GM18909 (cell line): ENCODE measurements around the gene ANTKMT.
"Not testable (repeated sequence)": the region's sequence is repeated elsewhere in the genome, so short reads cannot be mapped to it uniquely, and the experiment has no call there.

Experiments used
- ATAC-seq: cut with Tn5 transposase; IDR thresholded peaks from one replicate; pipeline ENCODE4 v1.9.1; 2021; ENCODE audit warnings: mild to moderate bottlenecking; ENCODE audit not compliant: unreplicated experiment, poor library complexity

Gene ANTKMT

DNA sequence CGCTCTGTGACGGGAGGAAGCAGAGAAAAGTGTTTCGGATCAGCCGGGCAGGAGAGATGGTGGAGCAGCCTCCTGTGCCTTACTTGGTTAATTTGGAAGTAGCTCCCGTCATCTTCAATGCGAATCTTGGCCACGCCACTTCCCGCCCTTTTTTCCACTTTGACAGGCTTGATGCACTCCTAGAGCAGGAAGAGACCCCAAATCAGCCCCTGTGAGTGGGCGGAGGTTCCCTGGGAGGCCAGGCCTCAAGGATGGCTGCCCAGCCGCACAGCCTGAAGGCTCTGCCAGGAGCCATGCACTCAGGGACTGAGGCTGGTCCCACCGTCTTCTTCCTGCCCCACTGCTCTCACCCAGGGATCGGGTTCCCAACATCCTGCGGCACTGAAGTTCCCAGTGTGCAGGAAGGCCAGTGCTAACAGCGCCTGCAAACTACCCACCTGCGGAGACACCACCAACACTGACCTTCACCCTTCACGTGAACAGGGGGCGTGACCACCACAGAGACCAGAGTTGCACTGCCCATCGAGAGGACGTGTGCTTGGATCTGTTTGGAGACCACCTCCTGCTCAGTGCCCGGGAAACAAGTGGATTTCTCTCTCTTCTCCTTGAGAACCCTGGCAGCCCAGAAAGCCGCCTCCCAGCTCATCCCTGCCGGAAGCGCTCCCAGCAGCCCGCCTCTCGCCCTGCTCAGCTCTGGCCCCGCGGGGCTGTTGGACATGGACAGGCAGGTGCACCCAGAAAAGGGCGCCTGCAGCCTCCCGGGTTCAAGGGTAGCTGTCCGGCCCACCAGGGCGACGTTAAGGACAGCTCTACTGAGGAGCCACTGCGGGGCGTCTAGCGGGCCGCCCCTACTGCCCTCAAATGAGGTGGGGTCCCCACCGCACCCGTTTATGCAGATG is 18.9 kb downstream of the ANTKMT start:
- ATAC-seq: no peak

DNA sequence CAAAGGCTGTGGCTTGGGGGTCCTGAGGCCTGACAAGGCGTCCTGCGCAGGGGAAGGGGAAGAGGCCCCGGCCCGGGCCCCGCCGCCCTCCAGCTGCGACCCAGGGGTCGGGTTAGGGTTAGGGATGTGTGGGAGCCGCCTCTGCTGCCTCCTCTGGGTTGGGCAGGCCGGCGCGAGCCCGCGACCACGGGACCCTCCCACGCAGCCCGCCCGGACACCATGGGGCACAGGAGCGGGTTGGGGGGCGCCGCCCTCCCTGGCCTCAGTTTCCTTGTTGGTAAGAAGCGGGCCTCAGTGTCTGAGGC is 19.5 kb downstream of the ANTKMT start:
- ATAC-seq: peak; percentile 22

- peak; percentile 77 for ATAC-seq
Observed at GRCh38 chr16:740764-741505, 20.0 kb downstream of the ANTKMT start, which contains the start of gene CIAO3. Gene CIAO3, minus strand, starts transcription at chr16:740997. Its CDS starts 12 bp downstream, at chr16:740985.

GRCh38 chr16:741986-742629 is 21.2 kb downstream of the ANTKMT start:
- ATAC-seq: no peak

- not testable (repeated sequence) for ATAC-seq
Observed at GRCh38 chr16:742894-743293, 21.9 kb downstream of the ANTKMT start.

GRCh38 chr16:743794-744500 is 23.0 kb downstream of the ANTKMT start:
- no peak for ATAC-seq

- no peak for ATAC-seq
Observed at GRCh38 chr16:745739-746138, 24.8 kb downstream of the ANTKMT start.

DNA sequence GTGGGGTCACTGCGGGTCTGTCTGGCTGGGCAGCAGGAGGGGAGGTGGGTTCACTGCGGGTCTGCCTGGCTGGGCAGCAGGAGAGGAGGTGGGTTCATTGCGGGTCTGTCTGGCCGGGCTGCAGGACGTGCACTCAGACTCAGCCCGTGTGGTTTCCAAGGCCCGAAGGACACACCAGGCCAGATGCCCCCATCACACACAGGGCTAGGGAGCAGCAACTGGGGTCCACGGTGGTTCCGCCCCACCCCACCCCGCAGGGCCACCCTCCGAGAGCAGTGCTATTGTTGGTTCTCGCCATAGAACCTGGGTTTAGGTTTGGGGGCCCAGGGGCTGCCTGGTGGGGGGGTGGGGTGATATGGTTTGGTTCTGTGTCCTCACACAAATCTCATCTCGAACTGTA is 25.7 kb downstream of the ANTKMT start:
- ATAC-seq: no peak

DNA sequence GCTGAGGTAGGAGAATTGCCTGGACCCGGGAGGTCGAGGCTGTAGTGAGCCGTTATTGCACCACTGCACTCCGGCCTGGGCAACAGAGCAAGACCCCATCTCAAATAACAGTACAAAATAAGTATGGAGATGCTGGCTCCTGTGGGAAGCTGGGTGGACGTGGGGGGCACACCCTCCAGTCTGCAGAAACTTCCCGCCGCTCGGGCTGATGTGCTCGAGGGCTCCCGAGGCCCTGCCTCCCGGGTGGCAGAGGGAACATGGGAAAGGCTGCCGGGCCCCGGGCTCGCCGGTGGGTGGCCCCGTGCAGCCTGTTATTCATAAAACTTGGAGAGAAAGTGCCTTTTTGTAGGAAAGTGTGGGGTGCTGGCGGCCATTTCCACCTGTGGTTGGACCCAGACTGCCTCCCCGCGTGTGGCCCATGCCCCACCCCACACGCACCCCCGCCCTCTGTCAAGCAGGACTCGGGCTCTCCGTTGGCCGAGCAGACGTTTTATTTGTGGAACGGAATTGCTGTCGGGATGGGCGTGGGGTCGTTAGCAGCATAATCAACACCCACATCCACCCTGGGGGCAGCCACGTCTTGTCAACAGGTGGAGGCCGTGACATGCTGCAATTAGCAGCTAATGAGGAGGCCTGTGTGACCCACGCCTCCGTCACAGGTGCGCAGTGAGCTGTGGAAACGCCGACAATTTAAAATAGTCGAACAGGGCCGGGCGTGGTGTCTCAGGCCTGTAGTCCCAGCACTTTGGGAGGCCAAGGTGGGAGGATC is 27.2 kb downstream of the ANTKMT start:
- no peak for ATAC-seq

DNA sequence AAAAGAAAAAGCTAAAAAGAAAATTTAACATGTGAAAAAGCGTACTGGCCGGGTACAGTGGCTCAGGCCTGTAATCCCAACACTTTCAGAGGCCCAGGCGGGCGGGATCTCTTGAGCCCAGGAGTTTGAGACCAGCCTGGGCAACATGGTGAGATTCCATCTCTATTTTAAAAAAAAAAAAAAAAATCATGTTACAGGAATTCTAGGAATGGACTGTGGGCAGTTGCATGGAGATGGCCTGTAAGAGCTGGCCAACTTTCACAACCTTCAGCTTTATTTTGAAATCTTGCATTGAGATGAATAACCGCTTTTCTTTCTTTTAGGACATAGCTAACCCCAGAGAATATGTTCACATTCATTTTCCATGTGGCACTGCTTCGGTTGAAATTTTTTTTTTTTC is 28.1 kb downstream of the ANTKMT start:
- no peak for ATAC-seq

- no peak for ATAC-seq
Observed at GRCh38 chr16:750485-750884, 29.5 kb downstream of the ANTKMT start.

GRCh38 chr16:751152-752006 is 30.4 kb downstream of the ANTKMT start:
- no peak for ATAC-seq

DNA sequence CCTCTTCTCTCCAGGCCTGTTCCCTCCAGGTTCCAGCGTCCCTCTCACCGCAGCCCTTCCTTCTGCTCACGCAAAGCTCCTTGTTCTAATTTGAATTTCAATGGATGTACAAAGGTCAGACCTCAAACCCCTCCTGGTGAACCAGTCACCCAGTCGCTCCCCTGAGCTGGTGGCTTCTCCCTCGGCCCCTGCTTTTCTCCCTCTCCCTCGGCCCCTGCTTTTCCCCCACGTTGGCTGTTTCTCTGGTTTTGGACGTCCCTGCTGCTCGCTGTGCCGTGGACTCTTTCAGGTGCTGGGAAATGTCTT is 31.0 kb downstream of the ANTKMT start:
- no peak for ATAC-seq

DNA sequence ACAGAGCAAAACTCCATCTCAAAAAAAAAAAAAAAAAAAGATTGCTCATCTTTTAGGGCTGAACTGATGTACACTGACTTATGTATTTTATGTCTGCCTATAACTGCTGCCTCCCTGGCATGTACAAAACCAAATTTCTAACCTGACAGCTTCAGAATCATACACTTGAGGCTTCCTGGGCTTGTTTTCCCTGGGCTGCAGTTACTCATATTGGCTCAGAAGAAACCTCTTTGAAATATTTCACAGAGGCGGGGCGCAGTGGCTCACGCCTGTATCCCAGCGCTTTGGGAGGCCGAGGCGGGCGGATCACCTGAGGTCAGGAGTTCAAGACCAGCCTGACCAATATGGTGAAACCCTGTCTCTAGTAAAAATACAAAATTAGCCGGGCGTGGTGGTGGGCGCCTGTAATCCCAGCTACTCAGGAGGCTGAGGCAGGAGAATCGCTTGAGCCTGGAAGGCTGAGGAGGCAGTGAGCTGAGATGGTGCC is 33.2 kb downstream of the ANTKMT start:
- ATAC-seq: not testable (repeated sequence)

DNA sequence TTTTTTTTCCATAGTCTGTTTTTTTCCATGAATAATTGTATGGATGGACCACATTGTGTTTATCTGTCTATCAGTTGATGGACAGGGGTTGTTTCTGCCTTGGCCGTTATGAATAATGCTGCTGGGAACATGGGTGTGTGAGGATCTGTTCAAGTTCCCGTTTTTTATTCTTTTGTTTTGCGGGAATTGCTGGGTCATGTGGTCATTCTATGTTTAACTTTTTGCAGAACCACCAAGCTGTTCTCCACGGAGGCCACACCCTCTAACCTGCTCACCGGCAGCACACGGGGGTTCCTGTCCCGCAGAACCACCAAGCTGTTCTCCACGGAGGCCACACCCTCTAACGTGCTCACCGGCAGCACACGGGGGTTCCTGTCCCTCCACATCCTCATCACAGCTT is 33.7 kb downstream of the ANTKMT start:
- ATAC-seq: no peak

DNA sequence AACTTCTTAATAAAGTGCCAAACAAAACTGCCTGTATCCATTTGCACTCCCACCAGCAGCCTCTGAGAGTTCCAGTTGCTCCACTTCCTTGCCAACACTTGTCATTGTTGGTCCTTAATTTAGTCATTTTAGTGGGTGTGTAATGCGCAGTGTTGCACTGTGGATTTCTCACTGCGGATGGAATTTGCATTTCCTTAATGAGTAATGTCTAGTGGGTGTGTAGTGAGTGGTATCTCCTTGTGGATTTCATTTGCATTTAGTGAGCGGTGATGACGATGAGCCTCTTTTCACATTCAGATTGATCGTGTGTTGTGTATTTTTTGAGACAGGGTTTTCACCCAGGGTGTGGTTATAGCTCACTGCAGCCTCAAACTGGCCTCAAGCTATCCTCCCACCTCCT is 35.5 kb downstream of the ANTKMT start:
- ATAC-seq: no peak

GRCh38 chr16:759110-759910 is 38.4 kb downstream of the ANTKMT start:
- no peak for ATAC-seq

DNA sequence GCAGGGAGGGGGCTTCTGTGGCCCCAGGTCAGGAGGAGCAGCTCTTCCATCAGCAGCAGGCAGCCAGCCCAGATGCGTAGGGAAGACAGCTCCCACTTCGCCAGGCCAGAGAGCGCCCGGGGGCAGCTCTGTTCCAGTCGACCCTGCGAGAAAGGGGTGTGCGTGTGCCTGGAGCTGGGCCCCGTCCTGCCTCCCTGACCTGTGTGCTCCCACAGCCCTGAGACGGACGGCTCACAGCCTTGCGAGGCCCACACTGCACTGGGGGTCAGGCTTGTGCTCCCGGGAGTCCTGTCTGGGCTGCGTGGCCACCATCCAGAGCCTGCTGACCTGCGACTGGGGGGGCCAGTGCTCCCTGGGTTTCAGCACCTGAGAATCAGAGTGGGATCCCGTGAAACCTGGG is 39.1 kb downstream of the ANTKMT start:
- ATAC-seq: no peak
